Astrocyte (in vitro differentiated cells and primary cell): Measurements from ENCODE around the gene BAHCC1. TPM values are rescaled to one million over a fixed set of nuclear protein-coding genes. Genes with fewer than 3 reads are reported as not detected.
A peak's percentile ranks its signal among the peaks of the same experiment; 100 is the strongest.

Experiments
- DNase-seq: peaks from one replicate; pipeline ENCODE4 v3.0.0-alpha.2; 2010; ENCODE audit warnings: low read depth
- FAIRE-seq: peaks from 2 replicates; lab custom pipeline; 2011; peaks lifted over from hg19 to GRCh38; lab: Jason Lieb, UNC
- H2AFZ ChIP-seq: 2 replicates; pipeline ENCODE4 v1.6.0; 2012; ENCODE audit warnings: low read depth, low read length, inconsistent platforms
- H3K27ac ChIP-seq: 2 replicates; pipeline ENCODE4 v1.5.1; 2011; ENCODE audit warnings: low read depth, low read length, inconsistent platforms
- H3K27me3 ChIP-seq: 2 replicates; pipeline ENCODE4 v1.6.0; 2011; ENCODE audit warnings: low read length, inconsistent platforms; ENCODE audit not compliant: insufficient read depth
- H3K36me3 ChIP-seq: 2 replicates; pipeline ENCODE4 v1.5.1; 2011; ENCODE audit warnings: low read length, inconsistent platforms; ENCODE audit not compliant: insufficient read depth
- H3K4me1 ChIP-seq: 2 replicates; pipeline ENCODE4 v1.5.1; 2011; ENCODE audit warnings: low read length, inconsistent platforms; ENCODE audit not compliant: insufficient read depth
- H3K4me2 ChIP-seq: 2 replicates; pipeline ENCODE4 v1.6.0; 2012; ENCODE audit warnings: low read length, inconsistent platforms
- H3K4me3 ChIP-seq: 2 replicates; pipeline ENCODE4 v1.5.1; 2011; ENCODE audit warnings: low read depth, mild to moderate bottlenecking, low read length, inconsistent platforms; ENCODE audit not compliant: insufficient read depth
- H3K79me2 ChIP-seq: 2 replicates; pipeline ENCODE4 v1.6.0; 2012; ENCODE audit warnings: mild to moderate bottlenecking, low read length, inconsistent platforms; ENCODE audit not compliant: insufficient read depth
- H3K9ac ChIP-seq: 2 replicates; pipeline ENCODE4 v1.6.0; 2012; ENCODE audit warnings: mild to moderate bottlenecking, low read length, inconsistent platforms
- H3K9me3 ChIP-seq: 2 replicates; pipeline ENCODE4 v1.5.1; 2012; ENCODE audit warnings: low read depth, mild to moderate bottlenecking, low read length, inconsistent platforms; ENCODE audit not compliant: insufficient read depth
- H4K20me1 ChIP-seq: 2 replicates; pipeline ENCODE4 v1.6.0; 2012; ENCODE audit warnings: low read length, inconsistent platforms; ENCODE audit not compliant: insufficient read depth
- H3K27ac Mint-ChIP-seq: one replicate; pipeline ENCODE4 v1.8.0; 2021; ENCODE audit warnings: mild to moderate bottlenecking, mixed read lengths; ENCODE audit not compliant: unreplicated experiment
- H3K27me3 Mint-ChIP-seq: one replicate; pipeline ENCODE4 v1.8.0; 2021; ENCODE audit warnings: low read depth, mixed read lengths; ENCODE audit not compliant: unreplicated experiment
- H3K36me3 Mint-ChIP-seq: one replicate; pipeline ENCODE4 v1.8.0; 2021; ENCODE audit warnings: low read depth, mixed read lengths; ENCODE audit not compliant: unreplicated experiment
- H3K4me1 Mint-ChIP-seq: one replicate; pipeline ENCODE4 v1.8.0; 2021; ENCODE audit warnings: low read depth, mixed read lengths; ENCODE audit not compliant: unreplicated experiment
- H3K4me3 Mint-ChIP-seq: one replicate; pipeline ENCODE4 v1.8.0; 2021; ENCODE audit warnings: mild to moderate bottlenecking, moderate library complexity, mixed read lengths; ENCODE audit not compliant: unreplicated experiment
- H3K9me3 Mint-ChIP-seq: one replicate; pipeline ENCODE4 v1.8.0; 2021; ENCODE audit warnings: mild to moderate bottlenecking, mixed read lengths; ENCODE audit not compliant: unreplicated experiment
- CTCF ChIP-seq: IDR thresholded peaks from 2 replicates; pipeline ENCODE4 v1.5.1; 2011; ENCODE audit warnings: low read depth, mild to moderate bottlenecking, inconsistent platforms, low read length, moderate library complexity; ENCODE audit not compliant: insufficient read depth
- EZH2 ChIP-seq: IDR thresholded peaks from 2 replicates; pipeline ENCODE4 v1.6.1; 2012; ENCODE audit warnings: mild to moderate bottlenecking, low read length, inconsistent platforms; ENCODE audit not compliant: insufficient read depth
- total RNA-seq: library from RNA; stranded (reverse); gene quantifications from 2 replicates; pipeline ENCODE4 v1.2.1, GENCODE V29; 2021

BAHCC1 gene
- total RNA-seq, 1 donor from 2014 or later = 18.5 TPM

DNA sequence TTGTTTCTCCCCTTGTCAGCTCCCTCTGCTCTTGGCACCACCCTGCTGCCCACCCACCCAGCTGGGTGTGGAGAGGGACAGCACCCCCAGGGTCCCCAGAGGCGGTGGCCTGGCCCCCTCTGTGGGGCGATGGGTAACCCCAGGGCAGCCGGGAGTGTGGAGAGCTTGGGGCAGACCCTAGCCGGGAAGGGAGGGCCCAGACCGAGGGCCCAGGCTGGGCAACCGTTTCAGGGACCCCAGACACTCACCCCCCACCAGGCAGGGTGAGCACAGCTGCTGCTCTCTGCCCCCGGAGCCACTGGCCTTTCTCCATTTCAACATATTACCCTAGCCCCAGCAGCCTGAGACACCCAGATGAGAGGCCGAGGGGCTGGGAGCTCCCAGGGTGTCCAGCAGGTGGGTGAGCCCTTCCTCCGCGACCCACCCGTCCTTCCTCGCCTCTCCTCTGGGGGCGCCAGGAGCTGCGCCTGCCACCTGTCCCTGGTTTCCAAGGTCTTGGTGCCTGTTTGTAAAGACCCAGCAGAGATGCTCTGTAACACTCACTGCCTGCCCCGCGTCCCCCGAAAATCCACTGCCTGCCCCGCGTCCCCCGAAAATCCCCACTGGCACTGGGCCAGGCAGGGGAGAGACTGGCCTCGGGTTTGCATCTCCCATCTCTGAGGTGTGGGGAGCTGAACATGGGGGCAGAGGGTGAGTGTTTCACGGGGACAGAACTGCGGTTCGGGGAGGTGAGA lies 45.4 kb downstream of the BAHCC1 start:
- FAIRE-seq (no peak), DNase-seq (no peak)
- Histone ChIP-seq H3K27ac (no peak overlapping the region), H2AFZ (no peak overlapping the region), H3K9ac (no peak overlapping the region), H3K27me3 (no peaks in the 10 kb centered on the region), H3K9me3 (no peaks in the 10 kb centered on the region), H3K4me2 (no peak overlapping the region), H3K36me3 (no peaks in the 10 kb centered on the region), H4K20me1 (peaks cover 7% of the 10 kb centered on the region), H3K79me2 (no peaks in the 10 kb centered on the region), H3K4me1 (peaks cover 3% of the 10 kb centered on the region), H3K4me3 (no peak overlapping the region)
- H3K9me3 Mint-ChIP-seq = no peaks in the 10 kb centered on the region
- H3K36me3 Mint-ChIP-seq = peaks cover 2% of the 10 kb centered on the region
- TF ChIP-seq EZH2 (no peak), CTCF (peak; percentile 32)
- no peak overlapping the region for H3K27ac Mint-ChIP-seq
- no peak overlapping the region for H3K4me3 Mint-ChIP-seq
- H3K4me1 Mint-ChIP-seq = peaks cover under 1% of the 10 kb centered on the region
- peaks cover 5% of the 10 kb centered on the region for H3K27me3 Mint-ChIP-seq

DNA sequence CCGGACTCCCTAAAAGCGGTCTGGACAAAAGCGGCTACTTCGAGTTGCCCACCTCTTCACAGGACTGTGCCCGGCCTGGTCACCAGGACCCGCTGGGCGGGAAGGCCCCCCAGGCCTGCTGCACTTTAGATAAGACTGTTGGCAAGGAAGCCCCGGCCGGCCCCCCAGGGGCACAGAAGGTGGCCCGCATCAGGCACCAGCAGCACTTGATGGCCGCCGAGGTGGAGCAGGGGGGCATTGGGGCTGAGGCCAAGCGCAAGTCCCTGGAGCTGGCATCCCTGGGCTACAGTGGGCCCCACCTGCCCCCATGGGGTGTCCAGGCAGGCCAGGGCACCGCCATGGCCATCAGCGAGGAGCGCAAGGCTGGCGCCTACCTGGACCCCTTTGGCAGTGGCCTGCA lies 47.5 kb downstream of the BAHCC1 start:
- no peaks in the 10 kb centered on the region for H3K4me1 Mint-ChIP-seq

More for the DNA sequence above, 47.5 kb downstream of the BAHCC1 start:
- peaks cover 7% of the 10 kb centered on the region for H4K20me1 ChIP-seq
- DNase-seq = no peak
- H3K4me2 ChIP-seq = no peak overlapping the region
- H3K4me3 ChIP-seq = no peak overlapping the region
- no peaks in the 10 kb centered on the region for H3K79me2 ChIP-seq
- Mint-ChIP-seq H3K4me3 (no peak overlapping the region), H3K36me3 (peaks cover 2% of the 10 kb centered on the region), H3K9me3 (no peaks in the 10 kb centered on the region), H3K27ac (no peak overlapping the region), H3K27me3 (peaks cover 5% of the 10 kb centered on the region)
- H3K9ac ChIP-seq = no peak overlapping the region
- no peaks in the 10 kb centered on the region for H3K4me1 ChIP-seq
- H3K27me3 ChIP-seq = no peaks in the 10 kb centered on the region
- no peaks in the 10 kb centered on the region for H3K9me3 ChIP-seq
- TF ChIP-seq EZH2 (no peak), CTCF (no peak)
- no peak for FAIRE-seq
- H2AFZ ChIP-seq = no peak overlapping the region
- H3K36me3 ChIP-seq = no peaks in the 10 kb centered on the region
- no peak overlapping the region for H3K27ac ChIP-seq
